ENCODE data around the gene HMCN2.

Gene HMCN2

GRCh38 chr9:130265431-130266235, at the start of gene HMCN2:
Gene HMCN2, plus strand, starts transcription at chr9:130265760. Its CDS starts 119 bp downstream, at chr9:130265879.
- FAIRE-seq: no peak

- FAIRE-seq: no peak
These were observed 47.7 kb upstream of the HMCN2 start for GRCh38 chr9:130217838-130218237.

- FAIRE-seq: no peak
These were observed 45.9 kb upstream of the HMCN2 start for GRCh38 chr9:130219661-130220096.

- no peak for FAIRE-seq
These were observed 45.2 kb upstream of the HMCN2 start for GRCh38 chr9:130220352-130220751.

- FAIRE-seq: no peak
These were observed 42.7 kb upstream of the HMCN2 start for GRCh38 chr9:130222833-130223232.

GRCh38 chr9:130225071-130225470, 40.5 kb upstream of the HMCN2 start:
- FAIRE-seq: no peak

- FAIRE-seq: no peak
These were observed 40.0 kb upstream of the HMCN2 start for GRCh38 chr9:130225586-130225985.

GRCh38 chr9:130226112-130226511, 39.4 kb upstream of the HMCN2 start:
- FAIRE-seq: no peak

GRCh38 chr9:130227833-130228232, 37.7 kb upstream of the HMCN2 start:
- FAIRE-seq: no peak

GRCh38 chr9:130229759-130230158, 35.8 kb upstream of the HMCN2 start:
- FAIRE-seq: no peak

- no peak for FAIRE-seq
These were observed 34.9 kb upstream of the HMCN2 start for GRCh38 chr9:130230631-130231030.

- no peak for FAIRE-seq
These were observed 32.5 kb upstream of the HMCN2 start for GRCh38 chr9:130232899-130233586.

- FAIRE-seq: no peak
These were observed 32.0 kb upstream of the HMCN2 start for GRCh38 chr9:130233587-130233945.

GRCh38 chr9:130234340-130235260, 31.0 kb upstream of the HMCN2 start:
- no peak for FAIRE-seq

GRCh38 chr9:130235558-130236435, 29.8 kb upstream of the HMCN2 start:
- no peak for FAIRE-seq

- FAIRE-seq: no peak
These were observed 29.0 kb upstream of the HMCN2 start for GRCh38 chr9:130236436-130236985.

GRCh38 chr9:130237076-130237475, 28.5 kb upstream of the HMCN2 start:
- FAIRE-seq: no peak

GRCh38 chr9:130237763-130238524, 27.6 kb upstream of the HMCN2 start:
- FAIRE-seq: no peak

- no peak for FAIRE-seq
These were observed 26.2 kb upstream of the HMCN2 start for GRCh38 chr9:130239363-130239695.

- FAIRE-seq: no peak
These were observed 25.8 kb upstream of the HMCN2 start for GRCh38 chr9:130239741-130240241.

Measured in A204.1 (cell line).